Renal cortex interstitium (tissue), 11 donors: ENCODE data around the gene CDK16. TPM values are rescaled to one million over a fixed set of nuclear protein-coding genes. Genes with fewer than 3 reads are reported as not detected.

ENCODE experiments used
- DNase-seq, 11 donors: peaks; one replicate each; pipeline ENCODE4 v3.0.0-alpha.2; 2013; ENCODE audit warnings: low read depth in 9 of 11, low spot score in 4 of 11; ENCODE audit errors: extremely low read depth in 1 of 11
- polyA plus RNA-seq, 3 donors: library from polyadenylated mRNA; unstranded; fragments of 120-200 nt; gene quantifications; one replicate each; pipeline ENCODE4 v1.2.1, GENCODE V29; 2013; ENCODE audit not compliant: insufficient read length in 3 of 3

CDK16 gene
- polyA plus RNA-seq, 3 donors: 100.0 to 141 (median 127) TPM

DNA sequence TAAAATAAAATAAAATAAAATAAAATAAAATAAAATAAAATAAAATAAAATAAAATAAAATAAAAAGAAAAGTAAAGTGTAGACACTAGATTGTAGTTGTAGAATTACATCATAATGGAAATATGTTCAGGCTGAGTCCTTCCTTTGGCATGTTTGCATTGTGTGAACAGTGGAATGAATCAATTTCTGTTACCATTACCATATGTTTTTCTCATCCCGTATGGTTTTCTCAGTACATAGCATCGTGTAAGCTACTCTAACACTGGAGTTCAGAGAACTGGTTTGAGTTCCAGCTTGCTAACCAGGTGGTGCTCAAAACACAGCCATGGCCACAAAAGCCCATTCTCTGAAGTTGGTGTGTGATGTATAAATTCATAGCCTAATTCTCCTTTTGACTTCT is 60.2 kb downstream of the CDK16 start:
- no peak for DNase-seq

Other genes starting within 250 kb of the CDK16 start
- 10 to 100 TPM; 31.6 to 44.1 (median 38.6) TPM for gene RGN, start 140.2 kb upstream of the CDK16 start, polyA plus RNA-seq
- gene NDUFB11, start 74.0 kb upstream of the CDK16 start, polyA plus RNA-seq: 100 to 1,000 TPM in 2 of 3 donors, 10 to 100 TPM in 1; 88.6 to 121 (median 107) TPM
- gene RBM10, start 73.5 kb upstream of the CDK16 start, polyA plus RNA-seq: 10 to 100 TPM; 46.4 to 67.0 (median 58.7) TPM
- 100 to 1,000 TPM; 211 to 323 (median 250) TPM for gene UBA1, start 24.9 kb upstream of the CDK16 start, polyA plus RNA-seq
- 100 to 1,000 TPM; 129 to 157 (median 153) TPM for gene USP11, start 14.3 kb downstream of the CDK16 start, polyA plus RNA-seq
- gene ZNF157, start 151.9 kb downstream of the CDK16 start, polyA plus RNA-seq: 1 to 10 TPM in 1 of 3 donors, under 1 TPM in 2; 0.86 to 1.0 (median 0.97) TPM